RWPE1 (cell line): ENCODE results near the gene EPHB2.
A peak's percentile ranks its signal among the peaks of the same experiment; 100 is the strongest.

Experiments
- CTCF ChIA-PET: fragments of 350-600 bp; sonication (Branson Sonifier 250); formaldehyde crosslinking; extraction: SDS; loops from one replicate; lab custom pipeline; 2021; lab: Yijun Ruan, JAX
- POLR2A ChIA-PET: fragments of 400-600 bp; formaldehyde crosslinking; extraction: SDS; loops from one replicate; lab custom pipeline; 2020; ENCODE audit warnings: antibody characterized with exemption; ENCODE audit not compliant: low non-redundant PET; lab: Yijun Ruan, JAX
- DNase-seq: peaks from one replicate; pipeline ENCODE4 v3.0.0; 2012; ENCODE audit warnings: low spot score
- H3K27ac ChIP-seq: fragments of 450-650 bp; 2 replicates; pipeline ENCODE4 v1.5.1; 2017
- CTCF ChIP-seq: fragments of 450-650 bp; conservative IDR thresholded peaks from 2 replicates; pipeline ENCODE4 v1.5.1; 2017; ENCODE audit warnings: low read depth, mild to moderate bottlenecking

Gene EPHB2

DNA sequence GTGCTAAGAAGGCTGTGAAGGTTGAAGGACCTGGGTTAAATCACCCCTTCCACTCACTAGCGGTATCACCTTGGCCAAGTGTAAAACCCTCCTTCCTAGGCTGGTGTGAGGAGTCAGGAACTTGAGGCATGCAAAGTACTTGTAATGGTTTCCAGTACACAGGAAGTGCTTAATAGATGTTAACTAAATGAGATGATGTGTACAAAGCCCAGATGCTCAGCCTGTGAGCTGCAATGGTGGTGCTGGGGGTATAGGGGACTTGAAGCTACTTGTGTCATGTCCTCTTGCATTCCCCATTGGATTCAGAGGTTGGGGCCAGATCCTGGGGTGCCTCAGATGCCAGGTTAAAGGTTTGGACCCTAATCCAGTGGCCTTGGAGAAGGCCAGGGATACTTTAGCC, 75.5 kb downstream of the EPHB2 start:
- TF ChIP-seq CTCF = no peak
- H3K27ac ChIP-seq = no peak overlapping the region
- ChIA-PET POLR2A (no interaction called here), CTCF (interaction anchor here (0.7 kb wide), 1 partner anchor 63 kb away, joined by 3 read pairs; no protein-coding TSS in a partner anchor)
- no peak for DNase-seq

- TF ChIP-seq CTCF = no peak
- no peak overlapping the region for H3K27ac ChIP-seq
- ChIA-PET POLR2A (no interaction called here), CTCF (interaction anchor here (1.1 kb wide), 1 partner anchor 75 kb away, joined by 4 read pairs; no protein-coding TSS in a partner anchor)
- no peak for DNase-seq
Measured at GRCh38 chr1:22786719-22787489, 76.3 kb downstream of the EPHB2 start.

DNA sequence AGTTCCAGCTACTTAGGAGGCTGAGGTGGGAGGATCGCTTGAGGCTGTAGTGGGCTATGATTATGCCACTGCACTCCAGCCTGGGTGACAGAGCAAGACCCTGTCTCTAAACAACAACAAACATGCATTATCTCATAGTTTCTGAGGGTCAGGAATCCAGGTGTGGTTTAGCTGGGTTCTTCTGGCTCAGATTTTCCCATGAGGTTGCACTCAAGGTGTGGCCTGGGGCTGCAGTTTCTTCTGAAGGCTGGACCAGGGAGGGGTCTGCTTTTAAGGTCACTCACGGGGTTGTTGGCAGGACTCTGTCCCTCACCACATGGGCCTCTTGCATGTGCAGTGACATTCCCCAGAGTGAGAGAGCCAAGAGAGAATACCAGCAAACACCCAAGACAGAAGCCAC, 77.0 kb downstream of the EPHB2 start:
- DNase-seq = no peak
- H3K27ac ChIP-seq = no peak overlapping the region
- ChIA-PET POLR2A (no interaction called here), CTCF (interaction anchor here (0.6 to 1.1 kb wide), 2 partner anchors 74 to 76 kb away, joined by 3 to 4 read pairs; no protein-coding TSS in a partner anchor)
- TF ChIP-seq CTCF = no peak

- ChIA-PET POLR2A (interaction anchor here (0.7 kb wide), 1 partner anchor 341 kb away, joined by 4 read pairs; no protein-coding TSS in a partner anchor), CTCF (interaction anchor here (0.6 to 1.1 kb wide), 3 partner anchors 64 to 76 kb away, joined by 3 to 9 read pairs (median 4); no protein-coding TSS in a partner anchor)
- peak overlapping the region; percentile 33 for H3K27ac ChIP-seq
- DNase-seq = no peak
- TF ChIP-seq CTCF = no peak
Measured at GRCh38 chr1:22788254-22788661, 77.6 kb downstream of the EPHB2 start.

DNA sequence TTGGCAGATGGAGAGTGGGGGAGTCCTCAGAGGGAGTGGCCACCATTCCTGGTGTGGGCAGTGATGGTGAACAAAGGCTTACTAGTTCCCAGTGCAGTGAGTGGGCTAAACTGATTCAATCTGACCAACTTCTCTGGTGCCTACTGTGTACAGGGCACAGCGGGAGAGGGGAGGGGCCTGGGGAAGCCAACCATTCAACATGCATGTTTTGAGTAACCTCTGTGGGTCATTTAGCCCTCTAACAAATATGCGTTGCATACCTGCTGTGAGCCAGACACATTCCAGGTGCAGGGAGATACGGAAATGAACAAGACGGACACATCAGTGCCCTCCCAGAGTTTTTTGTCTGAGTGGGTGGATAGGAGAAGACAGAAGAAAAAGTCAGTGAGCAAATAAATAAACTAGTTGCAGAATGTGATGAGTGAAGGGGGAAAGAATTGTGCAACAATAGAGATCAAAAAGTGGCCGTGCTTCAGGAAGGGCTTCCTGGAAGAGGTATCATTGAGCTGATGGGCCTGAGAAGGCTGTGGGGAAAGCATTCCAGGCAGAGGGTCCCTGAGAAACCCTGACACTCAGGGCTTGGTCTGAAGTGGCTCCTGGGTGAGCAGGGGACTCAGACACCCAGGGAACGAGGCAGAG, 78.8 kb downstream of the EPHB2 start:
- CTCF ChIA-PET = no interaction called here
- no peak overlapping the region for H3K27ac ChIP-seq
- POLR2A ChIA-PET = no interaction called here
- no peak for TF ChIP-seq CTCF
- peak; percentile 26 for DNase-seq

DNA sequence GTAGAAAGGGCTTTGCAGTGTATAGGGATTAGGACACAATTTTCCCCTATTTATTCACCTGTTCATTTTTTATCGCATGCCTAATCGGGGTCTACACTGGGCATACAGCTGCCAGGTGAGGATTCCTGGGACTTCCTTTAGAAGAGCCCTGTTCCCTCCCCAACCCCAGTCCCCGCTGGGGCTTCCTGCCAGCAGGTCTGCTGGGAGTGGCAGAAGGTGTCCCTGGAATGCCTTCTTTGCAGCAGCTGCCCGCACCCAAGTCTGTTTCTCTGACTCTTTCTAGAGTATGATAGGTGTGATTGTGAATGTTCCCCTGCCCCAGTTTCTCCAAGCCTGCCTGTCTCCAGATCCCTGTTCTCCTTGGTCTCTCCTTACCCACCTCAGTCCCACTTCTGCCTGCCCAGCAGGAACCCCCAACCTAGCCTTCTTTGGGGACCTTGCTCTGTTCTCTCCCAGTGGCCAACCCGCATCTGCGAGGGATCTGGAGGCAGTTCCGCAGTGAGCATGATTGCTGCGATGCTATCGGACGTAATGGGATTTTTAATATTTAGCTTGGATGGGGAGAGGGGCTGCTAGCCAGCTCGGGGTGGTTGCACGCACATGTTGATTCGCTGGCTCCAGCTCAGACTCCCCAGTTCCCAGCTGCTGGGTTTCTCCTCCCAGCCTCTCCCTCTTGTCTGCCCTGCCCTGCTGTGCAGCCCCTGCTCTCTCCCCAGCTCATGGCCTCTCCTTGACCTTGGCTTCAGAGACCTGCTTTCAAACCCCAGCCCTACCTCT, 79.8 kb downstream of the EPHB2 start:
- CTCF ChIA-PET = no interaction called here

More for the DNA sequence above, 79.8 kb downstream of the EPHB2 start:
- peak overlapping the region; percentile 17; the same call in 1 of the 2 replicates for H3K27ac ChIP-seq
- DNase-seq = no peak
- TF ChIP-seq CTCF = no peak
- POLR2A ChIA-PET = no interaction called here
